Measurements from ENCODE around the gene MSL3B.

The MSL3B gene

GRCh38 chr2:233867993-233868532 is at the start of gene MSL3B:
Gene MSL3B, minus strand, starts transcription at chr2:233868386.
- TF ChIP-seq, protein P1, sequence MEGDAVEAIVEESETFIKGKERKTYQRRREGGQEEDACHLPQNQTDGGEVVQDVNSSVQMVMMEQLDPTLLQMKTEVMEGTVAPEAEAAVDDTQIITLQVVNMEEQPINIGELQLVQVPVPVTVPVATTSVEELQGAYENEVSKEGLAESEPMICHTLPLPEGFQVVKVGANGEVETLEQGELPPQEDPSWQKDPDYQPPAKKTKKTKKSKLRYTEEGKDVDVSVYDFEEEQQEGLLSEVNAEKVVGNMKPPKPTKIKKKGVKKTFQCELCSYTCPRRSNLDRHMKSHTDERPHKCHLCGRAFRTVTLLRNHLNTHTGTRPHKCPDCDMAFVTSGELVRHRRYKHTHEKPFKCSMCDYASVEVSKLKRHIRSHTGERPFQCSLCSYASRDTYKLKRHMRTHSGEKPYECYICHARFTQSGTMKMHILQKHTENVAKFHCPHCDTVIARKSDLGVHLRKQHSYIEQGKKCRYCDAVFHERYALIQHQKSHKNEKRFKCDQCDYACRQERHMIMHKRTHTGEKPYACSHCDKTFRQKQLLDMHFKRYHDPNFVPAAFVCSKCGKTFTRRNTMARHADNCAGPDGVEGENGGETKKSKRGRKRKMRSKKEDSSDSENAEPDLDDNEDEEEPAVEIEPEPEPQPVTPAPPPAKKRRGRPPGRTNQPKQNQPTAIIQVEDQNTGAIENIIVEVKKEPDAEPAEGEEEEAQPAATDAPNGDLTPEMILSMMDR (IDR thresholded peaks at IDR 0.05; ENCODE audit: borderline replicate concordance, control extremely low read depth, extremely low read depth, insufficient read depth, missing control alignments) = no peak
- in situ Hi-C loops (cut with MboI; ENCODE audit: low sequenced_read_pairs, unreplicated experiment) = no loop called here
- DNase-seq (ENCODE audit: low spot score) = peak; percentile 91

DNA sequence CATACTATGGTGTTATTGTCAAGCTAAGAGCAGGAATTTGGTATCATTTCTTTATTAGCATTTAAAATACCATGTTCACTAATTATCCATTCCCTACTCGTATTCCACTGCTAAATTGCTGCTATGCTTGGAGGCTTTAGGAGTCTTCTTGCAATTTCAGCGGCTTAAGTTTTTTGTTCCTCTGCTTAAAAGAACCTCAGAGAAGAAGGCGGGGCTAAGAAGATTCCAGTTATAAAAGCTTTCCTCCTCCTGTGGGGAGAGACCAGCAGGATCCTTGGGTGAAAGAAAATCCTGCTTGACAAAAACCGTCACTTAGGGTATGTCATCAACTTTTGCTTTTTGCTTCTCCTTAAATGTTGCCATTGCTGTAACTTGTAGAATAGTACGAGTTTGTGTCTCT is 48.9 kb upstream of the MSL3B start, which contains the start of gene TRPM8:
TRPM8 (plus strand) TSS at position 258 of the 400 bp plus-strand sequence. CDS start 9,165 bp downstream, outside the sequence.
- in situ Hi-C loops (cut with MboI; ENCODE audit: low sequenced_read_pairs, unreplicated experiment) = no loop called here
- TF ChIP-seq, protein P1 (IDR thresholded peaks at IDR 0.05; ENCODE audit: borderline replicate concordance, control extremely low read depth, extremely low read depth, insufficient read depth, missing control alignments) = no peak

GRCh38 chr2:233915128-233915527 is 46.9 kb upstream of the MSL3B start:
- DNase-seq (ENCODE audit: low spot score) = no peak
- TF ChIP-seq, protein P1 (IDR thresholded peaks at IDR 0.05; ENCODE audit: borderline replicate concordance, control extremely low read depth, extremely low read depth, insufficient read depth, missing control alignments) = peak; percentile 6
- in situ Hi-C loops (cut with MboI; ENCODE audit: low sequenced_read_pairs, unreplicated experiment) = no loop called here

More for the DNA sequence above, 48.9 kb upstream of the MSL3B start, which contains the start of gene TRPM8:
- DNase-seq (ENCODE audit: low spot score) = no peak

- TF ChIP-seq, protein P1 (IDR thresholded peaks at IDR 0.05; ENCODE audit: borderline replicate concordance, control extremely low read depth, extremely low read depth, insufficient read depth, missing control alignments) = no peak
- in situ Hi-C loops (cut with MboI; ENCODE audit: low sequenced_read_pairs, unreplicated experiment) = no loop called here
- no peak for DNase-seq (ENCODE audit: low spot score)
Measured at GRCh38 chr2:233912691-233913423, 44.7 kb upstream of the MSL3B start.

GRCh38 chr2:233907627-233908026 is 39.4 kb upstream of the MSL3B start:
- TF ChIP-seq, protein P1 (IDR thresholded peaks at IDR 0.05; ENCODE audit: borderline replicate concordance, control extremely low read depth, extremely low read depth, insufficient read depth, missing control alignments) = no peak
- in situ Hi-C loops (cut with MboI; ENCODE audit: low sequenced_read_pairs, unreplicated experiment) = no loop called here

DNA sequence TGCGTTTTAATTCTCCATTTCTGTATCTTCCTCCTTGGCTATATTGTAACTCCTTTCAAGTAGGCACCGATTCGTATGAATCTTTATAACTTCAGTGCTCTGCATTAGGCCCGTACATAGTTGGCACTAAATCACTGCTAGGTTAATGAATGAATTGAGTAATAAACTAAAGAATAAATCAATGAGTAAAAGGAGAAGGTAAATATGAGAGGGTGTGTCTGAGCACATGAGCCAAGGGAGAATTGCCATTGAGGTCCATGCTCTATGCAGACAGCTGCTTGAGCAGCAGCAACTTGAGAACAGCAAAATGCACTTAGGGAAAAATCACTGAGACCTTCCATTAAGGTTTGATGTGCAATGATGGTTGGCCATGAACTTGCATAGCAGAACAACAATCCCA is 37.8 kb upstream of the MSL3B start:
- DNase-seq (ENCODE audit: low spot score) = no peak
- in situ Hi-C loops (cut with MboI; ENCODE audit: low sequenced_read_pairs, unreplicated experiment) = no loop called here

More at GRCh38 chr2:233907627-233908026, 39.4 kb upstream of the MSL3B start:
- DNase-seq (ENCODE audit: low spot score) = no peak

More for the DNA sequence above, 37.8 kb upstream of the MSL3B start:
- TF ChIP-seq, protein P1 (IDR thresholded peaks at IDR 0.05; ENCODE audit: borderline replicate concordance, control extremely low read depth, extremely low read depth, insufficient read depth, missing control alignments) = no peak
